HG03039 (cell line): Measurements from ENCODE around the gene CDC42BPB.

Experiments
- ATAC-seq: cut with Tn5 transposase; IDR thresholded peaks from one replicate; pipeline ENCODE4 v1.9.1; 2021; ENCODE audit warnings: mild to moderate bottlenecking, moderate library complexity; ENCODE audit not compliant: unreplicated experiment

Gene CDC42BPB

DNA sequence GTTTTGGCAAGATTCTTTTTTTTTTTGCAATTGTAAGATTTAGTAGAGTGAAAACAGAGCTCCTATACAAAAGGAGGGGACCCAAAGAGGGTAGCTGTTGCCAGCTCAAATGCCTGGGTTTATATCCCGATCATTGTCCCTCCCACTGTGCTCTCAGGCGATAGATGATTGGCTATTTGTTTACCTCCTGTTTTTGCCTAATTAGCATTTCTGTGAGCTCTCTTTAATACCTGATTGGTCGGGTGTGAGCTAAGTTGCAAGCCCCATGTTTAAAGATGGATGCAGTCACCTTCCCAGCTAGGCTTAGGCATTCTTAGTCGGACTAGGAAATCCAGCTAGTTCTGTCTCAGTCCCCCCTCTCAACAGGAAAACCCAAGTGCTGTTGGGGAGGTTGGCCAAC is 39.0 kb upstream of the CDC42BPB start:
- no peak for ATAC-seq

- ATAC-seq = no peak
Observed at GRCh38 chr14:103095210-103095778, 37.9 kb upstream of the CDC42BPB start.

DNA sequence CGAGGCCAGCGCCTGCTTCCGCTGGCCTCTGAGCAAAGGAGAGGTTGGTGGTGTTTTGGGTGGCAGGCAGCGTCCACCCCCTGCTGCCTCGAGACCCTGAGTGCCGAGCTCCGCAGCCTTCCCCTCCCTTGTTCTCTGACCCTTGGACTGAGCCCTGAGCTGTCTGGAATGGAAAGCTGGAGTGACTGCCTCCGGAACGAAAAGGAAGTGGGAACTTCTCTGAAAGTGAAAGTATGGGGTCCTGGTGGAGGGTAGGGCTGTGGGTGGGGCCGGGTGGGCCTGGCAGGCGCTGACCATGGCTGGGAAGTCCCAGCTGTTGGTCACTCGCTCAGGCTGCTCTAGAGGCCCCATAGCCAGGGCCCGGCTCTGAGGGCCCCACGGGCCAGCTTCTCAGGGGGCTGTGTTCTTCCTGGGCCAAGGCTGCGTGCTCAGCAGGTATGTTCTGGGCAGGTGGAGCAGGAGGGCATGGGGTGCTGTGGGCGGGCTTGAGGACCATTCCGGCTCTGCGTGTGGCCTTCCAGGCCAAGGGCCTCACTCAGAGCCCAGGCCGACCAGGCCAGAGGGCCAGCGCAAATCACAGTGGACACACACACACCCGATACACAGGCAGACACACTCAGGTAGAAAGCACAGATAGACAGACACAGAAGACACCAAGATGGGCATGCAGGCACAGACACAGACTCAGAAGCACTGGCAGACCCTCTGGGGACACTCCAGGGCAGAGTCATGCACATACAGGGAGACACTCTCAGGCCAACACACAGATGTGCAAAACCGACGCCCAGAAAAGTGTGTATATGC is 37.3 kb upstream of the CDC42BPB start, which contains the start of gene EXOC3L4:
EXOC3L4 (plus strand) TSS at position 320 of the 804 bp plus-strand sequence. CDS start 5,495 bp downstream, outside the sequence.
- ATAC-seq = no peak

GRCh38 chr14:103093856-103094405 is 36.6 kb upstream of the CDC42BPB start:
- no peak for ATAC-seq

DNA sequence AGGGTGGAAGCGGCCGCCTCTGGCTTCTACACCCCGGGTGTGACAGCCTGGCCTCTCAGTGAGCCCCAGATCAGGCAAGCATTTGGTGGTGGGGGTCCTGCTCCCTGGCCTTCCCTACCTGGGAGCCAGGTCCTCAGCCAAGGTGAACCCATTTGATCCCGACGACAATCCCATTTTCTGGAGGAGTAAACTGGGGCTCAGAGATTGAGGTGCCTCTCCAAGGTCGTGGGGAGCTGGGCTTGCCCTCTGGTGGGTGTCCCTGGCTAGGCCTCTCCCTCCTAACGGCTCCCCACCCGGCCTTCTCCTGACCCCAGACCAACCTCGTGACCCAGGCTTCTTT is 34.5 kb upstream of the CDC42BPB start:
- no peak for ATAC-seq

- ATAC-seq = no peak
Observed at GRCh38 chr14:103091041-103091882, 33.9 kb upstream of the CDC42BPB start.

DNA sequence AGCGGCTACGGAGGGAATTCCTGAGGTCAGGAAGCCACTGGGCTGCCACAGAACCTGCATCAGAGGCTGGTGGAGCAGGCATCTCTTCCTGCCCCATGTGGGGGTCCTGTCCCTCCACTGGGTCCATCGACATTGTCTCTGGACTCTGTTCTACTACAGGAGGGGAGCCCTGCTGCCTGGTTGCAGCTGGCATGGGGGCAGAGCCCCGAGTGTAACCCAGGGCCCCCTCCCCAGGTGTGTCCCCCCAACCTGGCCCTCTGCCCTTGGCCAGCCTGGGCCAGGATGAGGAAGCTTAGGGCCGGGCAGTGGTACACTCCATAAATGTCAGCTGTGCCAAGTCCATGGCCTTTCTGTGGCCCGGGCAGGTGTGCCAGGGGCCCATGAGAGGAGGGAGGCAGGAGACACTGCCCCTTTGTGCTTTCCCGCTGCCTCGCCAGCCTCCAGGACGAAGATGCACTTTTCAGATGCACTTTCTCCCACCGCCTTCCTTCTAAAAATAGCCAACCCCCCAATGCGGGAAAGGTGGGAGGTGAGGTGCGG is 33.2 kb upstream of the CDC42BPB start:
- ATAC-seq = no peak

DNA sequence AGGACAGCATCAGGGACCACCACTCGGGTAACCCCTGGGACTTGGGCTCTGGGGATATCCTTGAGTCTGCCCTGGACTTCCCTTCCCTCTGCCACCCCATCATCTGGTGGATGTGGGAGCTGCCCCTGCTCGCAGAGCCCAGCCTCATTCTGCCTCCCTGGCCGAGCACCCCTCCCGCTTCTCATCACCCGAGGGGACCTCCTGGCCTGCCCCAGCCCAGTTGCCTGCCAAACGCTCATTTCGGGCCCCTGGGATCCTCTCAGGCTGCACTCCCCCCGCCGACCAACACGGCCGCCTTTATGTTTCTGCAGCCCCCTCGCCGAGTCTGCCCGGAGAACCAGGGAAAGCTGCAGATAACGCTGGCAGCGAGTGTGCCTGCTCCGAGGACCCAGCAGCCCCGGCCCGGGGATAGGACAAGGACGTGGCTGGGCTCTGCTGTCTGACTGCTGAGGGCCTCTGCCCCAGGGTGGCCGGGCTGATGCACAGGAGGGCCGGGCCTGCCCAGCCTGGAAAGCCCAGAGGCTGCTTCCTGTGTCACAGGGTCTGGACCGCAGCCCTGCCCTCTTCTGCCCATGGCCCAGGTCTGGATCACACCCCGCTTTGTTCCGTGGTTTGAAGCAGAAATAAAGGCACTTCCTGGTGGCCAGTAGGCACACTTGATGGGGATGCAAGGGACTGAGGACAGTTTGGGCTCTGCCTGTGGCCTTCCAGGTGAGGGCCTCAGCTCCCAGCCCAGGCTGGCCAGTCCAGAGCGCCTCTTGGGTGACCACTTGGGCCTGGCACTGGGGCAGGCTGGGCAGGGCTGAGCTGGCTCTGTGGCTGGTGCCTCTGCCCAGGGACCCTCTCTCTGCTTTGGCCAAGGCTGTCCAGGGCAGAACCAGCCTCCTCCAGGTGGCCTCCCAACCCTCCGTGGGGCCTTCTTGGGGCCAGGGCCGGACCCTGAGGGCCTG is 32.3 kb upstream of the CDC42BPB start:
- ATAC-seq = no peak

GRCh38 chr14:103088921-103089320 is 31.6 kb upstream of the CDC42BPB start:
- no peak for ATAC-seq

- ATAC-seq = no peak
Observed at GRCh38 chr14:103087343-103087835, 30.0 kb upstream of the CDC42BPB start.

GRCh38 chr14:103086771-103087342 is 29.5 kb upstream of the CDC42BPB start:
- no peak for ATAC-seq

DNA sequence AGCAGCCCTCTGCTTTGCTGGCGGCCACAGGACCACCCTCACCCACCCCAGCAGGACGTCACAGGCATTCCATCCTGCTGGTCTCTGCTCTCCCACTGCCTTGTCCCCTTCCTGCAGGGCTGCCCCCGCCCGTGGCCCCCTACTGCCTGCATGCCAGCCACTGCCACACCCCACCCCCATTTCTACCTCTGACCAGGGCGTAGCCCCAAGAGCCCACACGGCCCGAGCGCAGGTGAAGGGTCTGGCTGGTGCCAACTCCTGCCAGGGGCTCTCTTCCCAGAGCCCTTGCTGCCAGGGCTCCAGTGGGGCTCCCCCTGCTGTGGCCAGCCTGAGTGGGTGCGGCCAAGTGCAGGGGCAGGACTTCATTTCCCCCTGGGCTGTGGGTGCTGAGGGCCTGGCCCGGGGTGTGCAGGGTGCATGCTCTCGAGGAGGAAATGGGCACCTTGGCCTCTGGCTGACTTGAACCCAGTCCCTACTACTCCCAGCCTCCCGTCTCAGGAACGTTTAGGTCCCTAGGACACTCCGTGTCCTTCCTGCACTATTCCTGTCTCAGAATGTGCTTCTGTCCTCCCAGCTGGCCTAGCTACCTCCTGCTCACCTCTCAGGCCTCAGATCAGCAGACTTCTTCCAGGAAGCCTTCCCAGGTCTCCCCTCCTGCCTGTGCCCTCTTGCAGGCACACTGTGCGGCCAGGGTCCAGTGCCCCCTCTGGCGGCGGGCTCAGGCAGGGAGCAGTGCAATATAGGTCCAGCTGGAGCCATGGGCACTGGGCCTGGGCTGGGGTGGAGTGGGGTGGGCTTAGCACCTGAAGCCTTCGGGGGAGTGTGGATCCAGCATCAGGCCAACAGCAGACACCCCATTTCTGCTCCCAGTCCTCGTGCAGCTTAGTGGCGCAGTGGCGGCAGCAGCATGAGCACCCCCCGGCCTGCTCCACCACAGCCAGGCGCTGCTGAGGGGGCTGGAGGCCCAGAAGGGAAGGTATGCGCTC is 28.1 kb upstream of the CDC42BPB start:
- ATAC-seq = no peak

GRCh38 chr14:103084021-103084919 is 26.9 kb upstream of the CDC42BPB start, which contains the start of gene LBHD2:
LBHD2 (plus strand) TSS chr14:103084210; CDS start chr14:103086013, 1,803 bp downstream.
- ATAC-seq = no peak

DNA sequence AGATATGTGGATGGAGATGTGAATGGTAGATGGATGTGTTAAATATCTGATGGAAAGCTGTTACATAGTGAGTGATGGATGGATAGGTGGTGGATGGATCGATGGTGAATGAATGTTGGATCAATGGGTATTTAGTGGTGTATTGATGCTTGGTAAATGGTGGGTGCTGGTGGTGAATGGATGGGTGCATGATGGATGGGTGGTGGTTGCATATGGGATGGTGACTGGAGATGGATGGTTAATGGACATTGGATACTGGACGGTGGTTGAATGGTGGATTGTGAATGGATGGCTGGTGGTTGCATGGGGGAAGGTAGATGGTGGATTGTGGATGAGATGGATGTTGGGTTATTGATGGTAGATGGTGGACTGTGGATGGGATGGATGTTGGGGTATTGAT is 24.6 kb upstream of the CDC42BPB start:
- ATAC-seq = no peak

DNA sequence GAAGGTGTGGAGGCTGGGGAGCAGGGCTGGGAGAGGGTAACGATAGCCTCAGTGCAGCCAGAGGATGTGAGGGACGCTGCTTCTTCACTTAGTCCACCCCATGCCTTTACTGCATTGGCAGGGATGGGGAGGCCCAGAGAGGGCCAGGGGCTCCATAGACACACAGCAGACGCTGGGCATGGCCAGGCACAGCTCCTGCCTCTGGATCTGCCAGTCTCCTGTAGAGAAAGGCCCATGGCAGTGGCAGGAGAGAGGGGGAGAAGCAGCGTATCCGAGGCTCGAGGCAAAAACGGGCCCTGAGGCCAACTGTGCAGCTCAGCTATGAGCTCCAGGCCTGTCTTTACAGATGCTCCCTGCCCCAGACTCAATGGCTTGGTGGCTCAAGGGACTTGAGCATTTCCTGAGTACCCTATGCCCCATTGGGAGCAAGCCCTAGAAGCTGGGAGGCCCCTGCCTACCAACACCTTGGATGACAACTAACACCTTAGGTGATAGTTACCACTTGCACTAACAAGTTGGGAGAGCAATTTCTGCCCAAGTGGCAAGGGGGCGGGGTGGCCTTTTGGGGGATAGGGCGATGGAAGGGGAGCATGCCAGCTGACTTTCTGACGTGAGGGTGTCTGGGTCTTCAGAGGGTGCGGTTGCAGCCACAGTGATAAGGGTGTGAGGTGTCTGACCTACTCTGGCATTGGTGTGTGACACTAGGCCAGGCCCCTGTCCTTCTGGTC is 21.7 kb upstream of the CDC42BPB start:
- ATAC-seq = no peak

DNA sequence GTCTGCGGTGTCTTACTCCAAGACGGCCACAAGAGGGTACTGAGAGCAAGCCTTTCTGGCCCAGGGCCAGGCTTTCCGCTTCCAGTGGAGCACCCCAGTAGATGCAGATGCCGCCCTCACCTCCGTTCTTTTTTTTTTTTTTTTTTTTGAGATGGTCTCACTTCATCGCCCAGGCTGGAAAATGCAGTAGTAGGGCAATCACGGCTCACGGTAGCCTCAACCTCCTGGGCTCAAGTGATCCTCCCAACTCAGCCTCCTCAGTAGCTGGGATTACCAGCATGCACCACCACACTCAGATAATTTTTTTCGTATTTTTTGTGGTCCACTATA is 21.0 kb upstream of the CDC42BPB start:
- ATAC-seq = peak; percentile 41
